GM23338 (cell line): Measurements from ENCODE around the gene SH2D4B. TPM values are rescaled to one million over a fixed set of nuclear protein-coding genes. Genes with fewer than 3 reads are reported as not detected.

Experiments
- ATAC-seq: fragments of 200-7000 bp; cut with Tn5 transposase; 3 replicates; pipeline ENCODE4 v1.9.1; 2020
- DNase-seq: peaks from one replicate; pipeline ENCODE4 v3.0.0-alpha.2; 2015; ENCODE audit warnings: low spot score
- H2AFZ ChIP-seq: fragments of 200-600 bp; sonication (generic); 2 replicates; pipeline ENCODE4 v1.8.0; 2016; ENCODE audit warnings: antibody characterized with exemption, mild to moderate bottlenecking, moderate library complexity
- H3F3A ChIP-seq: fragments of 200-600 bp; sonication (generic); replicated peaks from 2 replicates; pipeline ENCODE4 v1.8.0; 2017; ENCODE audit warnings: antibody characterized with exemption, mixed run types, low read depth
- H3K27ac ChIP-seq: fragments of 200-600 bp; sonication (generic); 2 replicates; pipeline ENCODE4 v1.6.1; 2016; ENCODE audit warnings: low read depth
- H3K27me3 ChIP-seq: fragments of 200-600 bp; sonication (generic); 2 replicates; pipeline ENCODE4 v1.8.0; 2016; ENCODE audit warnings: mild to moderate bottlenecking, mixed run types, moderate library complexity; ENCODE audit not compliant: insufficient read depth
- H3K36me3 ChIP-seq: fragments of 200-600 bp; sonication (generic); 2 replicates; pipeline ENCODE4 v1.8.0; 2016; ENCODE audit warnings: mild to moderate bottlenecking; ENCODE audit not compliant: insufficient read depth
- H3K4me1 ChIP-seq: fragments of 200-600 bp; sonication (generic); 2 replicates; pipeline ENCODE4 v1.8.0; 2016; ENCODE audit warnings: mild to moderate bottlenecking, moderate library complexity; ENCODE audit not compliant: insufficient read depth
- H3K4me2 ChIP-seq: fragments of 200-600 bp; sonication (generic); 2 replicates; pipeline ENCODE4 v1.7.1; 2017; ENCODE audit warnings: mixed run types
- H3K4me3 ChIP-seq: fragments of 200-600 bp; sonication (generic); 2 replicates; pipeline ENCODE4 v1.6.1; 2016; ENCODE audit warnings: mixed run types
- H3K79me2 ChIP-seq: fragments of 200-600 bp; sonication (generic); replicated peaks from 2 replicates; pipeline ENCODE4 v1.8.0; 2017; ENCODE audit warnings: mild to moderate bottlenecking; ENCODE audit not compliant: insufficient read depth
- H3K9me2 ChIP-seq: fragments of 200-600 bp; sonication (generic); 2 replicates; pipeline ENCODE4 v1.8.0; 2017; ENCODE audit not compliant: insufficient read depth
- H4K20me1 ChIP-seq: fragments of 200-600 bp; sonication (generic); replicated peaks from 2 replicates; pipeline ENCODE4 v1.8.0; 2017; ENCODE audit warnings: mild to moderate bottlenecking; ENCODE audit not compliant: insufficient read depth
- H3K27ac Mint-ChIP-seq: 2 replicates; pipeline ENCODE4 v1.8.0; 2020; ENCODE audit warnings: inconsistent platforms, mild to moderate bottlenecking, moderate library complexity, mixed read lengths
- H3K27me3 Mint-ChIP-seq: 3 replicates; pipeline ENCODE4 v1.8.0; 2022; ENCODE audit warnings: low read depth, mild to moderate bottlenecking, moderate library complexity, mixed read lengths, inconsistent platforms; ENCODE audit not compliant: insufficient read depth, poor library complexity
- H3K36me3 Mint-ChIP-seq: 3 replicates; pipeline ENCODE4 v1.8.0; 2021; ENCODE audit warnings: low read depth, mild to moderate bottlenecking, inconsistent platforms, moderate library complexity, mixed read lengths
- H3K4me1 Mint-ChIP-seq: 3 replicates; pipeline ENCODE4 v1.8.0; 2020; ENCODE audit warnings: mild to moderate bottlenecking, inconsistent platforms, mixed read lengths
- H3K4me3 Mint-ChIP-seq: 3 replicates; pipeline ENCODE4 v1.8.0; 2021; ENCODE audit warnings: moderate library complexity, mild to moderate bottlenecking, inconsistent platforms, mixed read lengths
- H3K9me3 Mint-ChIP-seq: 3 replicates; pipeline ENCODE4 v1.8.0; 2020; ENCODE audit warnings: moderate library complexity, mild to moderate bottlenecking, inconsistent platforms, mixed read lengths
- CREB1 ChIP-seq: fragments of 250-450 bp; sonication (Bioruptor Pico); IDR thresholded peaks from 2 replicates; pipeline ENCODE4 v1.5.0; 2020; ENCODE audit warnings: low read depth, mild to moderate bottlenecking, moderate library complexity
- CTCF ChIP-seq, 2 experiments: fragments of 200-600 bp in 1 of 2; sonication (generic) in 1 of 2; conservative IDR thresholded peaks; 2 replicates each; pipeline versions ENCODE4 v1.5.1 to v1.6.1; 2016 to 2017; ENCODE audit warnings: antibody characterized with exemption in 2 of 2, low read depth in 2 of 2, mild to moderate bottlenecking in 2 of 2, moderate library complexity in 1 of 2
- ETS1 ChIP-seq: IDR thresholded peaks from 2 replicates; pipeline ENCODE4 v1.6.1; 2016; ENCODE audit warnings: antibody characterized with exemption
- EZH2 ChIP-seq: fragments of 200-600 bp; sonication (generic); IDR thresholded peaks from one replicate; pipeline ENCODE4 v1.8.0; 2017; ENCODE audit warnings: antibody characterized with exemption, mild to moderate bottlenecking, low read depth; ENCODE audit not compliant: unreplicated experiment
- EZH2phosphoT487 ChIP-seq: fragments of 200-600 bp; sonication (generic); IDR thresholded peaks from one replicate; pipeline ENCODE4 v1.8.1; 2018; ENCODE audit warnings: antibody characterized with exemption; ENCODE audit not compliant: unreplicated experiment
- JUNB ChIP-seq: IDR thresholded peaks from one replicate; pipeline ENCODE4 v1.6.1; 2016; ENCODE audit warnings: antibody characterized with exemption; ENCODE audit not compliant: unreplicated experiment
- NANOG ChIP-seq: IDR thresholded peaks from 2 replicates; pipeline ENCODE4 v1.6.1; 2016; ENCODE audit warnings: antibody characterized with exemption, borderline replicate concordance
- POLR2AphosphoS5 ChIP-seq: IDR thresholded peaks from 2 replicates; pipeline ENCODE4 v1.6.1; 2016; ENCODE audit warnings: antibody characterized with exemption, low read depth
- STAT1 ChIP-seq: IDR thresholded peaks from one replicate; pipeline ENCODE4 v1.6.1; 2016; ENCODE audit warnings: antibody characterized with exemption; ENCODE audit not compliant: unreplicated experiment
- ZNF114 ChIP-seq: fragments of 250-450 bp; sonication (Bioruptor Pico); IDR thresholded peaks from 2 replicates; pipeline ENCODE4 v1.5.0; 2020; ENCODE audit warnings: mild to moderate bottlenecking, moderate library complexity
- ZNF331 ChIP-seq: fragments of 250-450 bp; sonication (Bioruptor Pico); IDR thresholded peaks from 2 replicates; pipeline ENCODE4 v1.5.0; 2020; ENCODE audit warnings: low read depth, mild to moderate bottlenecking, moderate library complexity
- ZNF462 ChIP-seq: fragments of 250-450 bp; sonication (Bioruptor Pico); IDR thresholded peaks from 2 replicates; pipeline ENCODE4 v1.5.0; 2020; ENCODE audit warnings: mild to moderate bottlenecking, moderate library complexity
- polyA plus RNA-seq: library from polyadenylated mRNA; unstranded; fragments of >200 nt; fragmentation: Nextera tagmentation; extraction: Ambion mirVana; gene quantifications from 2 replicates; pipeline ENCODE4 v1.2.1, GENCODE V29; 2016
- total RNA-seq: library from RNA; depleted of rRNA; stranded (reverse); fragments of >200 nt; shearing (Covaris generic); gene quantifications from 2 replicates; pipeline ENCODE4 v1.2.3, GENCODE V29; 2014
- TF ChIP-seq, protein P1 (sequence below): IDR thresholded peaks from one replicate; pipeline ENCODE4 v1.6.1; 2018; ENCODE audit warnings: antibody characterized with exemption; ENCODE audit not compliant: unreplicated experiment

The SH2D4B gene
- total and polyA plus RNA-seq, 2 experiments from 2014 or later, result 0.08 TPM; not detected in 1

- Histone ChIP-seq H4K20me1 (no peaks in the 10 kb centered on the region), H3K27me3 (0 out of 2 replicates have a peak, but pooled peaks cover 3% of the 10 kb centered on the region), H3K4me2 (no peak overlapping the region), H3K4me3 (no peak overlapping the region), H3K4me1 (no peaks in the 10 kb centered on the region), H3K79me2 (no peaks in the 10 kb centered on the region), H3F3A (no peaks in the 10 kb centered on the region), H2AFZ (no peak overlapping the region), H3K36me3 (no peaks in the 10 kb centered on the region), H3K27ac (no peak overlapping the region), H3K9me2 (peaks cover 3% of the 10 kb centered on the region; the same call in 1 of the 2 replicates)
- no peak for TF ChIP-seq EZH2
- no peak for TF ChIP-seq ZNF114
- no peak for TF ChIP-seq ETS1
- TF ChIP-seq ZNF331 (CRISPR knock-in tag), result no peak
- TF ChIP-seq STAT1, result no peak
- no peak for TF ChIP-seq POLR2AphosphoS5
- no peak for TF ChIP-seq NANOG
- TF ChIP-seq CREB1, result no peak
- TF ChIP-seq ZNF462 (CRISPR knock-in tag), result no peak
- TF ChIP-seq, protein P1, sequence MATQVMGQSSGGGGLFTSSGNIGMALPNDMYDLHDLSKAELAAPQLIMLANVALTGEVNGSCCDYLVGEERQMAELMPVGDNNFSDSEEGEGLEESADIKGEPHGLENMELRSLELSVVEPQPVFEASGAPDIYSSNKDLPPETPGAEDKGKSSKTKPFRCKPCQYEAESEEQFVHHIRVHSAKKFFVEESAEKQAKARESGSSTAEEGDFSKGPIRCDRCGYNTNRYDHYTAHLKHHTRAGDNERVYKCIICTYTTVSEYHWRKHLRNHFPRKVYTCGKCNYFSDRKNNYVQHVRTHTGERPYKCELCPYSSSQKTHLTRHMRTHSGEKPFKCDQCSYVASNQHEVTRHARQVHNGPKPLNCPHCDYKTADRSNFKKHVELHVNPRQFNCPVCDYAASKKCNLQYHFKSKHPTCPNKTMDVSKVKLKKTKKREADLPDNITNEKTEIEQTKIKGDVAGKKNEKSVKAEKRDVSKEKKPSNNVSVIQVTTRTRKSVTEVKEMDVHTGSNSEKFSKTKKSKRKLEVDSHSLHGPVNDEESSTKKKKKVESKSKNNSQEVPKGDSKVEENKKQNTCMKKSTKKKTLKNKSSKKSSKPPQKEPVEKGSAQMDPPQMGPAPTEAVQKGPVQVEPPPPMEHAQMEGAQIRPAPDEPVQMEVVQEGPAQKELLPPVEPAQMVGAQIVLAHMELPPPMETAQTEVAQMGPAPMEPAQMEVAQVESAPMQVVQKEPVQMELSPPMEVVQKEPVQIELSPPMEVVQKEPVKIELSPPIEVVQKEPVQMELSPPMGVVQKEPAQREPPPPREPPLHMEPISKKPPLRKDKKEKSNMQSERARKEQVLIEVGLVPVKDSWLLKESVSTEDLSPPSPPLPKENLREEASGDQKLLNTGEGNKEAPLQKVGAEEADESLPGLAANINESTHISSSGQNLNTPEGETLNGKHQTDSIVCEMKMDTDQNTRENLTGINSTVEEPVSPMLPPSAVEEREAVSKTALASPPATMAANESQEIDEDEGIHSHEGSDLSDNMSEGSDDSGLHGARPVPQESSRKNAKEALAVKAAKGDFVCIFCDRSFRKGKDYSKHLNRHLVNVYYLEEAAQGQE, result no peak
- TF ChIP-seq EZH2phosphoT487, result no peak
- TF ChIP-seq CTCF (conservative IDR thresholded peaks at IDR 0.05; ENCODE audit: low read depth in 2 of 2), result no peak
- no peak for TF ChIP-seq JUNB
- DNase-seq, result no peak
- Mint-ChIP-seq H3K27me3 (peaks cover 9% of the 10 kb centered on the region), H3K36me3 (peaks cover 4% of the 10 kb centered on the region), H3K27ac (no peak overlapping the region), H3K4me3 (no peak overlapping the region), H3K4me1 (no peaks in the 10 kb centered on the region; the same call in 2 of the 3 replicates), H3K9me3 (peaks cover 11% of the 10 kb centered on the region)
- ATAC-seq, result no peak
These were observed 2.9 kb downstream of the SH2D4B start for GRCh38 chr10:80540618-80540980.
